ENCODE data around the gene TLR9. TPM values are rescaled to one million over a fixed set of nuclear protein-coding genes. Genes with fewer than 3 reads are reported as not detected.

Gene TLR9
- total and polyA plus RNA-seq, 9 of the 15 experiments (the other 6 are each of a cell fraction or from before 2014, with no cell fraction given) = not detected

- peak overlapping the region; percentile 77 for H2AFZ ChIP-seq (ENCODE audit: low read depth, low read length)
- no peaks in the 10 kb centered on the region for H3K27me3 ChIP-seq (ENCODE audit: control insufficient read depth in 2 of 2, insufficient read depth in 2 of 2, low read length in 2 of 2)
- no peak overlapping the region for H3K4me2 ChIP-seq (ENCODE audit: insufficient read depth, low read length)
- 53% methylated on average over 7 of the region's 10 CpGs for WGBS (ENCODE audit: insufficient coverage, low coverage, missing lambda C conversion rate)
- in situ Hi-C loops (cut with MboI) = no loop called here
- ChIA-PET CTCF (ENCODE audit: low intra/inter-chr PET ratio) (no interaction called here), POLR2A (interaction anchor here (0.5 to 2.0 kb wide), 5 partner anchors 12 to 165 kb away, joined by 3 to 5 read pairs (median 4); partner anchors contain the start of gene POC1A)
- no peak overlapping the region for H3K27ac ChIP-seq (ENCODE audit: extremely low read depth, low read depth, low read length)
- ATAC-seq (no peak), FAIRE-seq (no peak), DNase-seq (ENCODE audit: extremely low read depth in 1 of 4, low spot score in 3 of 4) (no peak)
- peak overlapping the region in 1 of 2 experiments; percentile 65; a peak in 1 of 4 replicates for H3K9ac ChIP-seq (ENCODE audit: insufficient read depth in 1 of 2, low read depth in 2 of 2, low read length in 2 of 2)
- no peak overlapping the region for H3K4me3 ChIP-seq
- no peaks in the 10 kb centered on the region for H3K9me1 ChIP-seq (ENCODE audit: control insufficient read depth, insufficient read depth, low read length)
- intact Hi-C loops (cut with micrococcal nuclease) = no loop called here
- BruUV-seq (replicated peaks) = no TSS peak
- H3K36me3 ChIP-seq (ENCODE audit: control insufficient read depth, insufficient read depth, low read length) = peaks cover 18% of the 10 kb centered on the region; the same call in 1 of the 3 replicates
- H3K79me2 ChIP-seq (ENCODE audit: control insufficient read depth, insufficient read depth, low read length) = peaks cover 16% of the 10 kb centered on the region
- no peaks in the 10 kb centered on the region for H4K20me1 ChIP-seq (replicated peaks; ENCODE audit: control insufficient read depth, insufficient read depth, low read length)
- no peaks in the 10 kb centered on the region for H3K9me3 ChIP-seq (replicated peaks; ENCODE audit: control insufficient read depth, insufficient read depth, low read depth, low read length)
- peaks cover 25 to 39% of the 10 kb centered on the region in 2 experiments for H3K4me1 ChIP-seq (replicated peaks in 1 of 2; ENCODE audit: control insufficient read depth in 2 of 2, insufficient read depth in 2 of 2, low read length in 2 of 2)
- TF ChIP-seq ZNF436 (CRISPR knock-in tag; IDR thresholded peaks at IDR 0.05) = no peak
- TF ChIP-seq COPS2 (conservative IDR thresholded peaks at IDR 0.05) = no peak
- no peak for TF ChIP-seq CBX2 (IDR thresholded peaks at IDR 0.05; ENCODE audit: insufficient read depth, low read length, poor library complexity, severe bottlenecking)
- TF ChIP-seq, protein P1, sequence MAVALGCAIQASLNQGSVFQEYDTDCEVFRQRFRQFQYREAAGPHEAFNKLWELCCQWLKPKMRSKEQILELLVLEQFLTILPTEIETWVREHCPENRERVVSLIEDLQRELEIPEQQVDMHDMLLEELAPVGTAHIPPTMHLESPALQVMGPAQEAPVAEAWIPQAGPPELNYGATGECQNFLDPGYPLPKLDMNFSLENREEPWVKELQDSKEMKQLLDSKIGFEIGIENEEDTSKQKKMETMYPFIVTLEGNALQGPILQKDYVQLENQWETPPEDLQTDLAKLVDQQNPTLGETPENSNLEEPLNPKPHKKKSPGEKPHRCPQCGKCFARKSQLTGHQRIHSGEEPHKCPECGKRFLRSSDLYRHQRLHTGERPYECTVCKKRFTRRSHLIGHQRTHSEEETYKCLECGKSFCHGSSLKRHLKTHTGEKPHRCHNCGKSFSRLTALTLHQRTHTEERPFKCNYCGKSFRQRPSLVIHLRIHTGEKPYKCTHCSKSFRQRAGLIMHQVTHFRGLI (CRISPR knock-in tag; IDR thresholded peaks at IDR 0.05) = no peak
- no peak for TF ChIP-seq RREB1 (CRISPR knock-in tag; IDR thresholded peaks at IDR 0.05)
- TF ChIP-seq U2AF2 (optimal IDR thresholded peaks at IDR 0.05; ENCODE audit: low read depth, low read length) = no peak
- no peak for TF ChIP-seq DPF2 (IDR thresholded peaks at IDR 0.05)
- no peak for TF ChIP-seq CXXC5 (CRISPR knock-in tag; IDR thresholded peaks at IDR 0.05)
- no peak for TF ChIP-seq NR2C2 (CRISPR knock-in tag; IDR thresholded peaks at IDR 0.05)
- peak; percentile 40; the same call in 1 of the 2 replicates for TF ChIP-seq NR2C2 (tag; IDR thresholded peaks at IDR 0.05)
- no peak for TF ChIP-seq ZNF699 (CRISPR knock-in tag; IDR thresholded peaks at IDR 0.05; ENCODE audit: insufficient replicate concordance)
- peak; percentile 42; the same call in 1 of the 2 replicates for TF ChIP-seq NFE2 (IDR thresholded peaks at IDR 0.05; ENCODE audit: low read depth)
Observed at GRCh38 chr3:52195823-52196331, 29.6 kb downstream of the TLR9 start.

Data from K562 (cell line).